Stimulated activated CD8-positive, alpha-beta memory T cell treated with anti-CD3 and anti-CD28 coated beads, Interleukin-4, amount 100 ng/mL, for 1 hour (primary cell): Measurements from ENCODE around the gene CTNNBL1.

ENCODE experiments used
- DNase-seq, 2 donors: peaks; one replicate each; pipeline ENCODE4 v3.0.0-alpha.2; 2020; ENCODE audit warnings: low read depth in 2 of 2, low spot score in 1 of 2

Gene CTNNBL1

GRCh38 chr20:37737826-37738420 lies 44.1 kb downstream of the CTNNBL1 start:
- DNase-seq = no peak

- DNase-seq = no peak
Observed at GRCh38 chr20:37741055-37741454, 47.2 kb downstream of the CTNNBL1 start.

- no peak for DNase-seq
Observed at GRCh38 chr20:37741570-37741969, 47.7 kb downstream of the CTNNBL1 start.

- no peak for DNase-seq
Observed at GRCh38 chr20:37742131-37742530, 48.3 kb downstream of the CTNNBL1 start.

- no peak for DNase-seq
Observed at GRCh38 chr20:37744347-37744746, 50.5 kb downstream of the CTNNBL1 start.

GRCh38 chr20:37745553-37745952 lies 51.7 kb downstream of the CTNNBL1 start:
- no peak for DNase-seq

GRCh38 chr20:37748015-37748414 lies 54.2 kb downstream of the CTNNBL1 start:
- no peak for DNase-seq

GRCh38 chr20:37749218-37749617 lies 55.4 kb downstream of the CTNNBL1 start:
- no peak for DNase-seq

- no peak for DNase-seq
Observed at GRCh38 chr20:37749620-37750403, 56.0 kb downstream of the CTNNBL1 start.

GRCh38 chr20:37755665-37756064 lies 61.8 kb downstream of the CTNNBL1 start:
- no peak for DNase-seq

GRCh38 chr20:37756234-37756633 lies 62.4 kb downstream of the CTNNBL1 start:
- no peak for DNase-seq

GRCh38 chr20:37757550-37757949 lies 63.7 kb downstream of the CTNNBL1 start:
- no peak for DNase-seq

- no peak for DNase-seq
Observed at GRCh38 chr20:37758332-37758731, 64.5 kb downstream of the CTNNBL1 start.

GRCh38 chr20:37759052-37759553 lies 65.3 kb downstream of the CTNNBL1 start:
- no peak for DNase-seq

- no peak for DNase-seq
Observed at GRCh38 chr20:37759761-37760209, 66.0 kb downstream of the CTNNBL1 start.

GRCh38 chr20:37760322-37760721 lies 66.5 kb downstream of the CTNNBL1 start:
- DNase-seq = no peak

- DNase-seq = no peak
Observed at GRCh38 chr20:37762716-37763485, 69.1 kb downstream of the CTNNBL1 start.

GRCh38 chr20:37764333-37764935 lies 70.6 kb downstream of the CTNNBL1 start:
- DNase-seq = no peak

- DNase-seq = no peak
Observed at GRCh38 chr20:37770908-37771307, 77.1 kb downstream of the CTNNBL1 start.

GRCh38 chr20:37773291-37773826 lies 79.5 kb downstream of the CTNNBL1 start:
- DNase-seq = no peak

GRCh38 chr20:37774156-37774555 lies 80.3 kb downstream of the CTNNBL1 start:
- no peak for DNase-seq
